IMR-90 (cell line): ENCODE measurements around the gene URI1. TPM values are rescaled to one million over a fixed set of nuclear protein-coding genes. Genes with fewer than 3 reads are reported as not detected.

Experiments used
- ATAC-seq: fragments of 200-7000 bp; cut with Tn5 transposase; 2 replicates; pipeline ENCODE4 v1.9.1; 2020; ENCODE audit warnings: low read depth, mild to moderate bottlenecking, moderate library complexity
- BruUV-seq: library from RNA; stranded (reverse); fragments of 400-500 nt; replicated peaks from 2 replicates; lab custom pipeline; 2021; lab: Mats Ljungman, UMichigan
- CTCF ChIA-PET: fragments of 300-600 bp; formaldehyde crosslinking; extraction: SDS; loops from one replicate; lab custom pipeline; 2021; ENCODE audit warnings: antibody characterized with exemption; lab: Yijun Ruan, JAX
- POLR2A ChIA-PET: fragments of 300-600 bp; sonication (Branson Sonifier 250); formaldehyde crosslinking; loops from one replicate; lab custom pipeline; 2022; ENCODE audit warnings: antibody characterized with exemption; ENCODE audit not compliant: unreplicated experiment; lab: Charles Lee
- DNase-seq: peaks from one replicate; pipeline ENCODE4 v3.0.0; 2013
- H2AFZ ChIP-seq: replicated peaks from 2 replicates; pipeline ENCODE3; 2013; ENCODE audit warnings: low read length, mild to moderate bottlenecking; ENCODE audit not compliant: poor library complexity
- H2AK5ac ChIP-seq: 2 replicates; pipeline ENCODE4 v1.6.1; 2013; ENCODE audit warnings: low read depth, low read length, inconsistent platforms
- H2AK9ac ChIP-seq: replicated peaks from 2 replicates; pipeline ENCODE3; 2013; ENCODE audit warnings: mild to moderate bottlenecking, low read depth, low read length, moderate library complexity; ENCODE audit not compliant: poor library complexity
- H2BK120ac ChIP-seq: 2 replicates; pipeline ENCODE4 v1.6.1; 2013; ENCODE audit warnings: low read depth, low read length, inconsistent platforms
- H2BK15ac ChIP-seq: 3 replicates; pipeline ENCODE4 v1.6.1; 2013; ENCODE audit warnings: low read depth, low read length, inconsistent platforms
- H2BK20ac ChIP-seq: 2 replicates; pipeline ENCODE4 v1.6.1; 2013; ENCODE audit warnings: low read depth, mild to moderate bottlenecking, inconsistent platforms, low read length, moderate library complexity
- H2BK5ac ChIP-seq: 2 replicates; pipeline ENCODE4 v1.6.1; 2013; ENCODE audit warnings: mild to moderate bottlenecking, low read depth, low read length, inconsistent platforms; ENCODE audit not compliant: poor library complexity, severe bottlenecking
- H3K14ac ChIP-seq: replicated peaks from 2 replicates; pipeline ENCODE4 v1.6.1; 2013; ENCODE audit warnings: low read depth, low read length, inconsistent platforms
- H3K18ac ChIP-seq: 2 replicates; pipeline ENCODE4 v1.6.1; 2013; ENCODE audit warnings: low read depth, low read length, control low read depth
- H3K23ac ChIP-seq: 2 replicates; pipeline ENCODE4 v1.6.1; 2013; ENCODE audit warnings: low read depth, low read length, inconsistent platforms
- H3K27ac ChIP-seq: 2 replicates; pipeline ENCODE4 v1.5.1; 2013; ENCODE audit warnings: mild to moderate bottlenecking, control low read depth, low read length; ENCODE audit not compliant: insufficient read depth
- H3K27me3 ChIP-seq: 2 replicates; pipeline ENCODE4 v1.6.1; 2013; ENCODE audit warnings: low read length; ENCODE audit not compliant: control insufficient read depth, insufficient read depth
- H3K36me3 ChIP-seq: 2 replicates; pipeline ENCODE4 v1.6.1; 2013; ENCODE audit warnings: low read length, mixed read lengths; ENCODE audit not compliant: control insufficient read depth, insufficient read depth
- H3K4ac ChIP-seq: 2 replicates; pipeline ENCODE4 v1.6.1; 2013; ENCODE audit warnings: low read depth, low read length, inconsistent platforms
- H3K4me1 ChIP-seq: 2 replicates; pipeline ENCODE4 v1.6.1; 2013; ENCODE audit warnings: low read length, mixed read lengths; ENCODE audit not compliant: control insufficient read depth, insufficient read depth
- H3K4me2 ChIP-seq: 2 replicates; pipeline ENCODE4 v1.6.1; 2013; ENCODE audit warnings: low read depth, mild to moderate bottlenecking, control low read depth, low read length, moderate library complexity
- H3K4me3 ChIP-seq: 2 replicates; pipeline ENCODE4 v1.5.1; 2013; ENCODE audit warnings: low read depth, mild to moderate bottlenecking, control low read depth, low read length, moderate library complexity; ENCODE audit not compliant: insufficient read depth
- H3K56ac ChIP-seq: 2 replicates; pipeline ENCODE4 v1.6.1; 2013; ENCODE audit warnings: low read length, inconsistent platforms; ENCODE audit not compliant: insufficient read depth; ENCODE audit errors: extremely low read depth
- H3K79me1 ChIP-seq, 2 experiments: 2 replicates each; pipeline ENCODE4 v1.6.1; 2013; ENCODE audit warnings: low read length in 2 of 2, inconsistent platforms in 1 of 2, low read depth in 1 of 2
- H3K9ac ChIP-seq: 2 replicates; pipeline ENCODE4 v1.6.1; 2013; ENCODE audit warnings: low read depth, low read length, control low read depth
- H3K9me1 ChIP-seq: 2 replicates; pipeline ENCODE4 v1.6.1; 2013; ENCODE audit warnings: low read length, inconsistent platforms; ENCODE audit not compliant: insufficient read depth
- H3K9me3 ChIP-seq: 2 replicates; pipeline ENCODE4 v1.6.1; 2013; ENCODE audit warnings: low read length; ENCODE audit not compliant: control insufficient read depth, insufficient read depth
- H4K20me1 ChIP-seq: 2 replicates; pipeline ENCODE4 v1.6.1; 2013; ENCODE audit warnings: low read length, inconsistent platforms; ENCODE audit not compliant: insufficient read depth
- H4K5ac ChIP-seq: 2 replicates; pipeline ENCODE4 v1.6.1; 2013; ENCODE audit warnings: mild to moderate bottlenecking, low read depth, low read length, control low read depth
- H4K8ac ChIP-seq, 2 experiments: 2 replicates each; pipeline ENCODE4 v1.6.1; 2013; ENCODE audit warnings: low read depth in 2 of 2, low read length in 2 of 2, control low read depth in 1 of 2, inconsistent platforms in 1 of 2
- H4K91ac ChIP-seq: 2 replicates; pipeline ENCODE4 v1.6.1; 2013; ENCODE audit warnings: low read depth, low read length, inconsistent platforms; ENCODE audit not compliant: insufficient read depth
- CEBPB ChIP-seq: IDR thresholded peaks from 2 replicates; pipeline ENCODE4 v1.6.1; 2012; ENCODE audit warnings: low read depth, low read length, improper control_type of control experiment
- MAFK ChIP-seq: IDR thresholded peaks from 2 replicates; pipeline ENCODE4 v1.6.1; 2012; ENCODE audit warnings: low read depth, low read length, improper control_type of control experiment
- NFE2L2 ChIP-seq: fragments of 150-350 bp; IDR thresholded peaks from 2 replicates; pipeline ENCODE4 v1.6.1; 2016; ENCODE audit warnings: low read depth, mild to moderate bottlenecking, low read length
- RCOR1 ChIP-seq: IDR thresholded peaks from 2 replicates; pipeline ENCODE4 v1.6.1; 2012; ENCODE audit warnings: mild to moderate bottlenecking, low read length, improper control_type of control experiment; ENCODE audit not compliant: insufficient replicate concordance
- USF2 ChIP-seq: fragments of 150-350 bp; IDR thresholded peaks from 2 replicates; pipeline ENCODE4 v1.6.1; 2017; ENCODE audit warnings: mild to moderate bottlenecking, antibody characterized with exemption, low read length, low read depth
- WGBS, 2 experiments: methylation state at CpG; one replicate each; pipeline versions ENCODE4 v1.1.5 to v1.1.7; 2013; ENCODE audit warnings: missing lambda C conversion rate in 2 of 2; ENCODE audit not compliant: insufficient read length in 1 of 2; ENCODE audit errors: extremely low coverage in 2 of 2; 5-methylcytosine and 5-hydroxymethylcytosine counted together
- dilution Hi-C: fragments of 300-500 bp; cut with HindIII; formaldehyde crosslinking; loops from one replicate; pipeline ENCODE4 v1.14.3; 2018; ENCODE audit warnings: low sequenced_read_pairs; ENCODE audit not compliant: unreplicated experiment
- in situ Hi-C: fragments of 300-500 bp; cut with MboI; formaldehyde crosslinking; loops from 3 replicates; pipeline ENCODE4 v1.14.3; 2019; ENCODE audit warnings: low sequenced_read_pairs, inconsistent platforms, mixed read lengths
- intact Hi-C: fragments of 100-400 bp; cut with micrococcal nuclease; formaldehyde crosslinking; loops from 2 replicates; pipeline ENCODE4 v1.10.0; 2022
- polyA plus RNA-seq, 3 experiments: library from polyadenylated mRNA; depleted of rRNA; stranded (reverse); fragments of >200 nt; gene quantifications; 2 replicates each; pipeline ENCODE4 v1.2.3, GENCODE V29; 2012; ENCODE audit warnings: low replicate concordance in 1 of 3
- total RNA-seq: library from RNA; depleted of rRNA; stranded (reverse); fragments of >200 nt; gene quantifications from 2 replicates; pipeline ENCODE4 v1.2.3, GENCODE V29; 2012

URI1 gene
- total and polyA plus RNA-seq, 2 of the 4 experiments (the other 2 are of a cell fraction) = 43.2 to 45.3 TPM

- H3K9me3 ChIP-seq = no peaks in the 10 kb centered on the region
- DNase-seq (peak; percentile 47), ATAC-seq (no peak)
- peak overlapping the region; percentile 99 for H3K18ac ChIP-seq
- H2BK15ac ChIP-seq = peak overlapping the region; percentile 53; the same call in 2 of the 3 replicates
- CTCF ChIA-PET = no interaction called here
- peak overlapping the region; percentile 79 for H3K4me2 ChIP-seq
- intact Hi-C loops (no loop called here), dilution Hi-C loops (no loop called here), in situ Hi-C loops (no loop called here)
- H3K79me1 ChIP-seq = peaks cover 25 to 44% of the 10 kb centered on the region in 2 experiments
- H2AK9ac ChIP-seq = no peak overlapping the region
- H2BK5ac ChIP-seq = peak overlapping the region; percentile 93
- peak overlapping the region in 1 of 2 experiments; percentile 81; a peak in 2 of 4 replicates for H4K8ac ChIP-seq
- peak overlapping the region; percentile 42; the same call in 1 of the 2 replicates for H3K9ac ChIP-seq
- POLR2A ChIA-PET = no interaction called here
- peaks cover 3% of the 10 kb centered on the region for H3K9me1 ChIP-seq
- peaks cover 25% of the 10 kb centered on the region for H3K4me1 ChIP-seq
- peak overlapping the region; percentile 57 for H2AFZ ChIP-seq
- H3K27me3 ChIP-seq = no peaks in the 10 kb centered on the region
- peak overlapping the region; percentile 59 for H2AK5ac ChIP-seq
- peak overlapping the region; percentile 54; the same call in 1 of the 2 replicates for H2BK120ac ChIP-seq
- H3K4me3 ChIP-seq = no peak overlapping the region
- BruUV-seq = no TSS peak
- TF ChIP-seq MAFK (no peak), USF2 (no peak), RCOR1 (no peak), NFE2L2 (no peak), CEBPB (peak; percentile 93)
- peak overlapping the region; percentile 93 for H4K5ac ChIP-seq
- H2BK20ac ChIP-seq = no peak overlapping the region
- WGBS, 2 experiments = 77% methylated on average over 3 of the region's 5 CpGs; no CpG with 5 or more reads in 1 of the 2 experiments
- H3K36me3 ChIP-seq = no peaks in the 10 kb centered on the region
- peak overlapping the region; percentile 84 for H3K23ac ChIP-seq
- peak overlapping the region; percentile 68 for H3K4ac ChIP-seq
- H4K91ac ChIP-seq = peak overlapping the region; percentile 66
- H3K14ac ChIP-seq = peak overlapping the region; percentile 50; the same call in 1 of the 2 replicates
- H3K56ac ChIP-seq = no peak overlapping the region
- H4K20me1 ChIP-seq = peaks cover 27% of the 10 kb centered on the region
- H3K27ac ChIP-seq = peak overlapping the region; percentile 74
Measured at GRCh38 chr19:29964171-29964570, 22.1 kb downstream of the URI1 start.
